Pulmonary artery endothelial cell (primary cell): Measurements from ENCODE around the gene SCRN1. TPM values are rescaled to one million over a fixed set of nuclear protein-coding genes. Genes with fewer than 3 reads are reported as not detected.

Source experiments
- DNase-seq: peaks from one replicate; pipeline ENCODE4 v3.0.0-alpha.2; 2011; ENCODE audit warnings: low read depth, low spot score
- total RNA-seq: library from RNA; depleted of rRNA; stranded (reverse); fragments of >200 nt; gene quantifications from 2 replicates; pipeline ENCODE4 v1.2.3, GENCODE V29; 2014

Gene SCRN1
- total RNA-seq, 1 donor from 2014 or later, result 29.6 TPM

GRCh38 chr7:29926741-29927140, 62.9 kb downstream of the SCRN1 start:
- DNase-seq, result no peak

GRCh38 chr7:29926216-29926615, 63.4 kb downstream of the SCRN1 start:
- DNase-seq, result no peak

GRCh38 chr7:29924684-29925083, 64.9 kb downstream of the SCRN1 start:
- DNase-seq, result no peak

GRCh38 chr7:29924006-29924405, 65.6 kb downstream of the SCRN1 start:
- no peak for DNase-seq

- DNase-seq, result no peak
Measured at GRCh38 chr7:29922921-29923700, 66.5 kb downstream of the SCRN1 start.

GRCh38 chr7:29921404-29922010, 68.1 kb downstream of the SCRN1 start:
- DNase-seq, result peak; percentile 8

GRCh38 chr7:29920491-29920890, 69.1 kb downstream of the SCRN1 start:
- no peak for DNase-seq

- DNase-seq, result no peak
Measured at GRCh38 chr7:29919790-29920189, 69.8 kb downstream of the SCRN1 start.

GRCh38 chr7:29918850-29919249, 70.8 kb downstream of the SCRN1 start:
- no peak for DNase-seq

GRCh38 chr7:29917641-29918040, 72.0 kb downstream of the SCRN1 start:
- DNase-seq, result no peak

GRCh38 chr7:29915481-29916215, 74.0 kb downstream of the SCRN1 start:
- no peak for DNase-seq

GRCh38 chr7:29914180-29914579, 75.4 kb downstream of the SCRN1 start:
- no peak for DNase-seq

- DNase-seq, result no peak
Measured at GRCh38 chr7:29906200-29907022, 83.2 kb downstream of the SCRN1 start.

- no peak for DNase-seq
Measured at GRCh38 chr7:29900745-29901144, 88.9 kb downstream of the SCRN1 start.

- DNase-seq, result no peak
Measured at GRCh38 chr7:29898301-29898700, 91.3 kb downstream of the SCRN1 start.

- no peak for DNase-seq
Measured at GRCh38 chr7:29896685-29897411, 92.8 kb downstream of the SCRN1 start.

GRCh38 chr7:29895559-29895958, 94.0 kb downstream of the SCRN1 start:
- DNase-seq, result no peak

- DNase-seq, result no peak
Measured at GRCh38 chr7:29894256-29894655, 95.3 kb downstream of the SCRN1 start.

GRCh38 chr7:29893351-29893965, 96.1 kb downstream of the SCRN1 start:
- DNase-seq, result no peak

- no peak for DNase-seq
Measured at GRCh38 chr7:29892231-29892630, 97.4 kb downstream of the SCRN1 start.
